HepG2 (cell line): ENCODE results near the gene PASK.

ENCODE experiments used
- ATF1 ChIP-seq: IDR thresholded peaks from 2 replicates; pipeline ENCODE4 v1.6.1; 2016; ENCODE audit warnings: mild to moderate bottlenecking, control low read depth
- CEBPB ChIP-seq: IDR thresholded peaks from 2 replicates; pipeline ENCODE4 v1.6.1; 2011; ENCODE audit warnings: low read depth, low read length, improper control_type of control experiment, borderline replicate concordance
- CTCF ChIP-seq: sonication (generic); formaldehyde crosslinking; IDR thresholded peaks from 2 replicates; pipeline ENCODE4 v1.5.0; 2020; ENCODE audit warnings: mild to moderate bottlenecking, missing genetic modification reagents, moderate library complexity
- MAFF ChIP-seq: IDR thresholded peaks from 2 replicates; pipeline ENCODE4 v1.6.1; 2011; ENCODE audit warnings: low read depth, low read length, improper control_type of control experiment
- NBN ChIP-seq: fragments of 450-650 bp; conservative IDR thresholded peaks from 2 replicates; pipeline ENCODE4 v1.6.1; 2017
- SMC3 ChIP-seq: IDR thresholded peaks from 2 replicates; pipeline ENCODE4 v1.6.1; 2011; ENCODE audit warnings: low read length, improper control_type of control experiment
- SPEN ChIP-seq: sonication (generic); formaldehyde crosslinking; IDR thresholded peaks from 2 replicates; pipeline ENCODE4 v1.5.1; 2020; ENCODE audit warnings: low read depth, mild to moderate bottlenecking, missing genetic modification reagents
- YY1 ChIP-seq: IDR thresholded peaks from 2 replicates; pipeline ENCODE4 v1.6.1; 2011; ENCODE audit warnings: low read length, low read depth, moderate library complexity, mild to moderate bottlenecking; ENCODE audit not compliant: insufficient read depth, insufficient replicate concordance
- ZFP41 ChIP-seq: sonication (generic); formaldehyde crosslinking; IDR thresholded peaks from 2 replicates; pipeline ENCODE4 v1.4.0; 2020; ENCODE audit warnings: mild to moderate bottlenecking, missing genetic modification reagents, borderline replicate concordance
- ZMAT5 ChIP-seq: sonication (generic); formaldehyde crosslinking; IDR thresholded peaks from 2 replicates; pipeline ENCODE4 v1.5.0; 2020; ENCODE audit warnings: mild to moderate bottlenecking, low read depth, missing genetic modification reagents, borderline replicate concordance
- ZMYM2 ChIP-seq: sonication (generic); formaldehyde crosslinking; IDR thresholded peaks from 2 replicates; pipeline ENCODE4 v1.8.0; 2022; ENCODE audit warnings: mild to moderate bottlenecking, missing genetic modification reagents
- ZNF609 ChIP-seq: sonication (generic); formaldehyde crosslinking; IDR thresholded peaks from 2 replicates; pipeline ENCODE4 v1.4.0; 2020; ENCODE audit warnings: mild to moderate bottlenecking, missing genetic modification reagents, borderline replicate concordance

GRCh38 chr2:241194811-241195210 lies 45.5 kb upstream of the PASK start:
- TF ChIP-seq SPEN (no peak), NBN (no peak), ZNF609 (no peak), MAFF (no peak), ZFP41 (CRISPR knock-in tag) (no peak), CTCF (no peak), ZMAT5 (CRISPR knock-in tag) (no peak), ATF1 (CRISPR knock-in tag) (no peak), CEBPB (no peak), YY1 (no peak), SMC3 (no peak), ZMYM2 (CRISPR knock-in tag) (no peak)
